GM18507 (cell line): ENCODE measurements around the gene EFHD2.
"Not testable (repeated sequence)": the region's sequence is repeated elsewhere in the genome, so short reads cannot be mapped to it uniquely, and the experiment has no call there.

ENCODE experiments used
- DNase-seq: peaks from one replicate; pipeline ENCODE4 v3.0.0; 2011; ENCODE audit warnings: low read depth; ENCODE audit not compliant: insufficient read length; ENCODE audit errors: extremely low spot score
- FAIRE-seq: peaks from 2 replicates; lab custom pipeline; 2011; peaks lifted over from hg19 to GRCh38; lab: Jason Lieb, UNC

EFHD2 gene, protein sequence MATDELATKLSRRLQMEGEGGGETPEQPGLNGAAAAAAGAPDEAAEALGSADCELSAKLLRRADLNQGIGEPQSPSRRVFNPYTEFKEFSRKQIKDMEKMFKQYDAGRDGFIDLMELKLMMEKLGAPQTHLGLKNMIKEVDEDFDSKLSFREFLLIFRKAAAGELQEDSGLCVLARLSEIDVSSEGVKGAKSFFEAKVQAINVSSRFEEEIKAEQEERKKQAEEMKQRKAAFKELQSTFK

DNA sequence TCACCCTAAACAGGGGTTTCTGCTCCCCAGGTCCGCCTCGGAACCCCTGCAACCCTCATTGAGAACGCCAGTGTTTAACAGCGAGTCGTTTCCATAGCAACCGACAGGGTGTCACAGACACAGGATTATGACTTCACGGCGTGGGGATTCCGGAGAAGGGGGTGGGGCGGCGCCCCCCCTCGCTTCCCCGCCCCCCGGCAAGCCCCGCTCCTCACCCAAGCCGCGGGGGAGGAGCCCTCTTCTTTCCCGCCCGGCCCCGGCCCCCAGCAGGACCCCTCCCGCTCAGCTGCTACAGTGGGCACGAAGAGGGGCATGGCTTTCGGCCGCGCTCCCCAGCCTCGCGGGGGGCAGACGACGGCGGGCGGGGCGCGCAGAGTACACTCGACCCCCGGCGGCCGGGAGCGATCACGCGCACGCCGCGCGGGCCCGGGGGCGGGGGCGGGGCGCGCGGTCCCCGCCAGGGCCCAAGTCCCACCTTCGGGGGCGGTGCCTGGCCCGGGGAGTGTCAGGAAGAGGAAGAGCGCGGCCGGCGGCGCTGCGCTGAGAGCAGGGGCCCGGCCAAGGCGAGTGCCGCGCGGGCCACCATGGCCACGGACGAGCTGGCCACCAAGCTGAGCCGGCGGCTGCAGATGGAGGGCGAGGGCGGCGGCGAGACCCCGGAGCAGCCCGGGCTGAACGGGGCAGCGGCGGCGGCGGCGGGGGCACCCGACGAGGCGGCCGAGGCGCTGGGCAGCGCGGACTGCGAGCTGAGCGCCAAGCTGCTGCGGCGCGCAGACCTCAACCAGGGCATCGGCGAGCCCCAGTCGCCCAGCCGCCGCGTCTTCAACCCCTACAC is at the start of gene EFHD2:
EFHD2 (plus strand) TSS at position 501 of the 835 bp plus-strand sequence; CDS start at position 585, 84 bp downstream.
- DNase-seq (peak; percentile 80), FAIRE-seq (peak; percentile 83)

DNA sequence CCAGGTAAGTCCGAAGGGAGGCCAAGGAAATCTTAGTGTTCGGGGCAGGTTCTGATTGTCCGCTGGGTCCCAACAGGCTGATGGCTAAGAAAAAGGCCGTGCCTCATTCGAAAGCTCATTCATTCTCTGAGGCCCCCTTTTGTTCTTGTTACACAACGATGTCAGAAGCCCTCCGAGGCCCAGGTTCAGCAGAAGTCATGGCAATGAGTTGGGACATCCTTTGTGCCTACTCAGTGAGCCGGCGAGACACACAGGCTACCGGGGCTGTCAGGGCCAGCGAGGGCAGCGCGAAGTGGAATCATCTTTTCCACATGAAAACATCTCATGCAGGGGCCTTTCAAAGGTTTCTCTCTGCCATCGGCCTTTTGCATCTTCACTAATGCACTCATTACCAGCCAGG is 49.0 kb upstream of the EFHD2 start:
- FAIRE-seq (no peak), DNase-seq (no peak)

- no peak for FAIRE-seq
Observed at GRCh38 chr1:15362096-15362736, 47.5 kb upstream of the EFHD2 start.

GRCh38 chr1:15362737-15363128 is 47.0 kb upstream of the EFHD2 start:
- DNase-seq (no peak), FAIRE-seq (no peak)

More at GRCh38 chr1:15362096-15362736, 47.5 kb upstream of the EFHD2 start:
- no peak for DNase-seq

DNA sequence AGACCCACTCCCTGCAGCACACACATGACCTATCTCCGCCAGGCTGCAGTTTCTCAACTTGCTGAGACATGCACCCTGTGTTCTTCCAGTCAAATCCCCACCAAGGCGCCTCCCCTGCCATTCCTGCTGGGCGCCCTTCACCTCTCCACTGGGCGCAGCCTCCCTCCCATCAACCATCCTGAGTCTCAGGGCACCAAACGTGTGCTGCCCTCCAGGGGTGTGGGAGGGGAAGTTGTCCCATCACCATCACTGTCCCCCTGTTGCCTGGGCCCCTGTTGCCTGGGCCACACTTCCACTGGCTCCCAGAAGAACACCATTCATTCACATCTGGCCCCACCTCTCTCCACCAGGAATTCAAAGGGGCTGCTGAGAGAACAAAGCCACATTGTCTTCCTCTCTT is 44.9 kb upstream of the EFHD2 start:
- FAIRE-seq = no peak

GRCh38 chr1:15368888-15369287 is 40.8 kb upstream of the EFHD2 start:
- DNase-seq (no peak), FAIRE-seq (no peak)

More for the DNA sequence above, 44.9 kb upstream of the EFHD2 start:
- DNase-seq = no peak

- DNase-seq (no peak), FAIRE-seq (no peak)
Observed at GRCh38 chr1:15370268-15370667, 39.4 kb upstream of the EFHD2 start.

GRCh38 chr1:15370781-15371520 is 38.7 kb upstream of the EFHD2 start:
- no peak for FAIRE-seq

DNA sequence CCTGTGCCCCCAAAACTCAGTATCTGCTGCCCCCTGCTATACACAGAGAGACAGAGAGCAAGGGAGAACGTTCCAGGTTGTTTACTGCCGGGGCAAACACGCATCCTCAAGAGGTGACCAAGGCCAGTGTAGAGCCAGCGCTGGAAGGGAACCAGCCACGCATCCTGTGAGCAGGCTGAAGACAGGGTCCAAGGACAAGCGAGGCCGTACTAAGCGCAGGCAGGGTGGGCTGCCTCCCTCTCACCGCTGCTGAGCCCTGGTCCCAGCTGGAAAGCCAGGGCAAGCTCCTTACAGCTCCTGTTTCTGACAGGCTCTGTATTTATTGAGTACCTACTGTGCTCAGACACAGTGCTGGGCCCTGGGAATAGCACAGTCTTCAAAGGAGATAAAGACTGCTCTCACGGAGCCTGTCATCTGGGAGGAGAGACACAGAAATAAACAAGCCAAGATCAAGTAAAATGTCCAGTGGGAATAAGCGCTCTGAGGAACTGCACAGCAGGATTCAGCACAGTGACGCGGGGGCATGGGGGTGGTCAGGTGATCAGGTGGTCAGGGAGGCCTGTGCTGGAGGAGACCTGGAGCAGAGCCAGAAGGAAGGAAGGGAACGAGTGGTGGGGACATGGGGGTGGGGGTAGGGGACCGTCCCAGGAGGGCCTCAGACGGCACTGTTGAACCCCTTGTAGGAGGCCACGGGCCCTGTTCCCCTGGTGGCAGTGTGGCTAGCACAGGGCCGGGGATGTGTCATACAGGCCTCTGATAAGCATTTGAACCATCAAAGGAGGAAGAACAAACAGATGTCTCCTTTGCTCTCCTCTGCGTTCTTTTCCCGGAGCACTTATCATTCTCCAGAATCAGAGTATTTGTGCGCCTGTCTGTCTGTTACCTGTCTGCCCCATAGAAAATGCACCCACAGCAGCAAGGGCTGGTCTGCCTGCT is 37.8 kb upstream of the EFHD2 start:
- FAIRE-seq (no peak), DNase-seq (no peak)

More at GRCh38 chr1:15370781-15371520, 38.7 kb upstream of the EFHD2 start:
- DNase-seq = no peak

GRCh38 chr1:15378729-15379128 is 31.0 kb upstream of the EFHD2 start:
- FAIRE-seq (no peak), DNase-seq (no peak)

DNA sequence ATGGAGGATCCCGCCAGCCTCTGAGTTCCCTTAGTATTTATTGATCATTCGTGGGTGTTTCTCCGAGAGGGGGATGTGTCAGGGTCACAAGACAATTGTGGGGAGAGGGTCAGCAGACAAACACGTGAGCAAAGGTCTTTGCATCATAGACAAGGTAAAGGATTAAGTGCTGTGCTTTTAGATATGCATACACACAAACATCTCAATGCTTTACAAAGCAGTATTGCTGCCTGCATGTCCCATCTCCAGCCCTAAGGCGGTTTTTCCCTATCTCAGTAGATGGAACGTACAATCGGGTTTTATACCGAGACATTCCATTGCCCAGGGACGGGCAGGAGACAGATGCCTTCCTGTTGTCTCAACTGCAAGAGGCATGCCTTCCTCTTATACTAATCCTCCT is 30.5 kb upstream of the EFHD2 start:
- not testable (repeated sequence) for DNase-seq, FAIRE-seq

GRCh38 chr1:15380601-15381508 is 28.8 kb upstream of the EFHD2 start:
- FAIRE-seq (no peak), DNase-seq (no peak)

GRCh38 chr1:15381805-15382204 is 27.9 kb upstream of the EFHD2 start:
- FAIRE-seq = no peak
- DNase-seq = no peak

GRCh38 chr1:15382601-15383518 is 26.8 kb upstream of the EFHD2 start:
- FAIRE-seq (no peak), DNase-seq (no peak)

DNA sequence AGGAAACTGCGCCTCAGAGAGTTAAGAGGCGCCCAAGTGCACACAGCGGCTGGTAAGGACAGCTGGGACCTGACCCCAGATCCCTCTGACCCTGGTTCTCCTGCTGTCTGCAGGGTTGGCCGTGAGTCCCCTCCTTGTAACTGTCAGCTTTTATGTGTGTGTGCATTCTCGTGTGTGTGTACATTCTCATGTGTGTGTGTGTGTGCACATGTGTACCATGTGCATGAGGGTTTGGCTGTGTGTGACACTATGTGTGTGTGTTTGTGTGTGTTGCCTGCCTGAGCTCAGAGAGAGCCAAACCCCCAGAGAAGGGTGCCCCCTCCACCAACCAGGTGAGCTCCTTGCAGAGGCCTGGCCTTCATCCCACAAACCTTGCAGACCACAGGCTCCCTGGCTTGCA is 25.9 kb upstream of the EFHD2 start:
- FAIRE-seq (no peak), DNase-seq (no peak)

DNA sequence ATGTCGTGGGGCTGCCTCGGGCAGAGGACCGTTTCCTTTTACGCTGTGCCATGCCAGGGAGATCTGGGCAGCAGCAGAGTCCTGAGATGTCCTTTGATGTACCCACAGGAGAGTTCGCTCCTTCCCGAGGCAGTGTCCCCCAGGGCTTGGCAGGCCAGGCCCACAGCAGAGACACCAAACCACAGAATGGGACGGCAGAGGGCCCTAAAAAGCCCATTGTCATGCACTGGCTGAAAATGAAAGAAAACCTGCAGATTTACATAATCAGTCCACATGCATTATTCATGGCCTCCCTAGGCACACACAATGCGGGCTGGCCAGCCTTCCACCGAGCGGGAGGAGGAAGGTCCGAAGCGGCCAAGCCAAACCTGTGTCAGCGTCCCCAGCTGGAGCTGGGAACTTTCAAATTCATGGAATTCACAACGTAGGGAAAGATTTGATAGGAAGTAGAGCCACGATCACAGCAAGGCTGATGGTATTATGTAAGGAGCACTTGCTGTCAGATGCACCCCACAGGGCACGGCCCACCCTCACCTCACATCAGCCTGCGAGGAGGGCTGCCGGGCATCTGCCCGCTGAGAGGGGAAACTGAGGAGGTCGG is 25.3 kb upstream of the EFHD2 start:
- DNase-seq = peak; percentile 38
- FAIRE-seq = peak; percentile 77
